Stimulated activated CD4-positive, alpha-beta T cell treated with anti-CD3 and anti-CD28 coated beads, TNF-alpha, amount 100 ng/mL, for 24 hours (primary cell): ENCODE data around the gene WDR12.
"Not testable (repeated sequence)": the region's sequence is repeated elsewhere in the genome, so short reads cannot be mapped to it uniquely, and the experiment has no call there.

ENCODE experiments used
- DNase-seq, 3 experiments: peaks; one replicate each; pipeline ENCODE4 v3.0.0-alpha.2; 2020; ENCODE audit warnings: low read depth in 3 of 3

Gene WDR12

GRCh38 chr2:202911512-202912341, at the start of gene WDR12, which contains the start of gene CARF:
Gene WDR12 (minus strand): TSS chr2:202911673. CDS start chr2:202911476, 197 bp downstream.
Gene CARF (plus strand): TSS chr2:202912275. CDS start chr2:202941903, 29,628 bp downstream.
- DNase-seq, result peak; percentile 78 to 90 (median 82)

GRCh38 chr2:202960524-202960923, 49.1 kb upstream of the WDR12 start:
- no peak for DNase-seq

DNA sequence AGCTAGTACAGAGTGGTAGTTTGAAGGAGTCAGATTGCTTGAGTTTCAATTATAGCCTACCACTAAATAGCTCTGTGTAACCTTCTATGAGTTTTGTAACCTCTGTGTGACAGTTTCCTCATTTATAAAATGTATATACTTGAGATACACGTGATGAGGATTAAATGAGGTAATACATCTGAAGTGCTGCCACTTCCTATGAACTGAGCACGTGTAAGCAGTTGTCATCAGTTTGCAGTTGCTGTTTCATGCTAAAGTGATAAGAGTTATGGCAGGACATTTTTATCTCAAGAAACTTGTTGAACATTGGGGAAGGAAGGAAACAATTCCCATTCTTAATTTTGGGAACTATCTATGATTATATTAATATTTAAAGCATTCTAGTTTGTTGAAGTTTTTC, 39.1 kb upstream of the WDR12 start:
- no peak for DNase-seq

GRCh38 chr2:202949333-202949732, 37.9 kb upstream of the WDR12 start:
- not testable (repeated sequence) for DNase-seq

DNA sequence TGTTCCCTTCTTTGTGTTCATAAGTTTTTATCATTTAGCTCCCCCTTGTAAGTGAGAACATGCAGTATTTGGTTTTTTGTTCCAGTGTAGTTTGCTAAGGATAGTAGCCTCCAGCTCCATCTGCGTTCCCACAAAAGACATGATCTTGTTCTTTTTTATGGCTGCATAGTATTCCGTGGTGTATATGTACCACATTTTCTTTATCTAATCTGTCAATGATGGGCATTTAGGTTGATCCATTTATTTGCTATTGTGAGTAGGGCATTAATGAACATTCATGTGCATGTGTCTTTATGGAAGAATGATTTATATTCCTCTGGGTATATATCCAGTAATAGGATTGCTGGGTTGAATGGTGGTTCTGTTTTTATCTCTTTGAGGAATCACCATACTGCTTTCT, 34.0 kb upstream of the WDR12 start:
- DNase-seq, result no peak

DNA sequence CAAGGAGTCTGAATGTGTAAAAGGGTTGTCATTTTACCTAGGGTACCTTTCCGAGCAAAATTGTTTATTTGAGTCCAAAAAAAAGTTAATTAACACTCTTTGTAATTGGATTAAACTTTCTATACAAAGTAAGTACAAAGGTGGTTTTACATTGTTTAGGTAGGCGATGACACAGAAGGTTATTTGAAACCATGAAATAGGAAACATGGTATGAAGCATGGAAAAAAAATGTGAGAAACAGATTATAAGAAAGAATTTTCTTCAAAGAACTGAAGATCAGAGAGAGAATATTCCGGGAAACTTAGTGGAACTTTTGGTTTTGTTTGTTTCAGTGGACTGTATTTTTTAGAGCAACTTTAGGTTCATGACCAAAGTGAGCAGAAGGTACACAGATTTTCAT, 33.3 kb upstream of the WDR12 start:
- DNase-seq, result no peak

DNA sequence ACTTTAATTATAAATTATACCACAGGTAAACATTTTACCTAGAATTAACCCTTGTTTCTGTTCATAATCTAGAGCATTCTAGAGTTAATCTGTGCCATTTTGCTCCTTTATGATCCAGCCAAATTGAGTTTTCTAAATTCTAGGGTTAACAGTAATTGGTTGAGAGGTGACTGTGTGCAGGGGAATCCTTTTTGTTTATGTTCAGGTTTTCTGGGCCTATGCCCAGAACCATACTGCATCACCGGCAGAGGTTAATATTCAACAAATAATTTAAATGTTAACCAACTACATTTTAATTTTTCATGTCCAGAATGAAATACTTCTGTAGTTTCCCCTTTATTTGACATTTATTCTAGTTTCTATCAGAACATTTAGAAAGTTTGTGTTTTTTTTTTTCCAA, 32.9 kb upstream of the WDR12 start:
- DNase-seq, result no peak

DNA sequence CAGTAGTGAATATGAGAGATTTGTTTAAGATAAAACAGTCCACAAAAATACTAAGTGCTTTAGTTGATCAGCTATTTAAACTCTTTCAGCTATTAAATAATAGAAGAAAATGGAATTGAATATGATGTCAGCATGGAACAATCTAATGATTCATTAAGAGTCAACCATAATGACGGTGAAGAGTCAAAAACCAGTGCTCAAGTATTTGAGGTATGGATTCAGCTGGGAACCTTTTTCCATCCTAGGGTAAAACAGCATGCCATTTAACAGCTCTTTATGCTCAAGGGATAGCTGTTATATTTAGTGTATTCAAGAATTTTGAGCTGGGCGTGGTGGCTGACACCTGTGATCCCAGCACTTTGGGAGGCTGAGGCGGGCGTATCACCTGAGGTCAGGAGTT, 30.3 kb upstream of the WDR12 start:
- DNase-seq, result no peak

DNA sequence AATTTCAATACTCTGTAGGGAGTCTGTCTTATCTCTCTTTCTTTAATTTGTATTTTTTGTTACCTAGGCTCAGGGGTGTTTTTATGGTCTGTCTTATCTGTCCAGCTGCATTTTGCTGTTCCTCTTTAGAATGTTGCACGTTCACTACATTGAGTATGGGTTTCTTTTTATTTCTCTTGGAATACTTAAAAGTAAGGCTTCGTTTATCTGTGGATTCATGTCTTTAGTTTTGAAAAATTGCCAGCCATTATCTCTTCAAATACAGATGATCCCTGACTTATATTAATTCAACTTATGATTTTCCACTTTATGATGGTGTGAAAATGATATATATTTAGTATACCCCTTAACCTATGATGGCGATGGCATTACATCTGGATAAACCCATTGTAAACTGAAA, 27.5 kb upstream of the WDR12 start:
- no peak for DNase-seq

- DNase-seq, result no peak
These were observed 23.0 kb upstream of the WDR12 start for GRCh38 chr2:202934456-202934855.

GRCh38 chr2:202933958-202934357, 22.5 kb upstream of the WDR12 start:
- DNase-seq, result no peak

- no peak for DNase-seq
These were observed 21.7 kb upstream of the WDR12 start for GRCh38 chr2:202933139-202933510.

DNA sequence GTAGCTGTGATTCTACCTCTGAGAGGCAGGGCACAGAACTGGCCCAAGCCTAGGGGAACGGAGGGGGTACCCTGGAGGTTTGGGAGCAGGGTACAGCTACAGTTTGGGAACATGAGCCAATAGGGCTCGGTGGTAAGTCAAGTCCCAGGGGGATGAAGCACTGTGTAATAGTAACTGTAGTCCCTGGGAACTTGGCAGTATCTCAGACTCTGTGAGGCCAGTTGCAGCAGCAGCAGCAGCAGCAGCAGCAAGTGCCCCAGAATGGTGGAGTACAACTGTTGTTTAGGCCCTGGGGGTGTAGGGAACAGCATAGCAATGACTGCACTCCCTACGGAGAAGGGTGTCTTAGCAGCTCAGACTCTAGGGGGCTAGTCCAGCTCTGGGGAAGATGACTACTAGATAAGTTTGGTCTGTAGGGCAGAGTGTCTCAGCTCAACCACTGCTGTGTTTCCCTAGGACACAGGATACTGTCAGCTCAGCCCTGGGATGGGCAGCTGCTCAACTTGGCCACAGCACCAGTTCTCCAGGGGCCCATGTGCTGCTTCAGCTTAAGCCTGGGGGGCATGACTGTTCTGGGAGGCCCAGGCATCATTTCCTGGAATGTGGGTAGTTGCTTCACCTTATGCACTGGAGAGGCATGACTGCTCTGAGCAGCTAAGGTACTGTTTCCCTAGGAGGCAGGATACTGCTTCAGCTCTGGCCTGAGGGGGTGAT, 21.1 kb upstream of the WDR12 start:
- DNase-seq, result no peak

- no peak for DNase-seq
These were observed 7.4 kb upstream of the WDR12 start for GRCh38 chr2:202918860-202919259.

DNA sequence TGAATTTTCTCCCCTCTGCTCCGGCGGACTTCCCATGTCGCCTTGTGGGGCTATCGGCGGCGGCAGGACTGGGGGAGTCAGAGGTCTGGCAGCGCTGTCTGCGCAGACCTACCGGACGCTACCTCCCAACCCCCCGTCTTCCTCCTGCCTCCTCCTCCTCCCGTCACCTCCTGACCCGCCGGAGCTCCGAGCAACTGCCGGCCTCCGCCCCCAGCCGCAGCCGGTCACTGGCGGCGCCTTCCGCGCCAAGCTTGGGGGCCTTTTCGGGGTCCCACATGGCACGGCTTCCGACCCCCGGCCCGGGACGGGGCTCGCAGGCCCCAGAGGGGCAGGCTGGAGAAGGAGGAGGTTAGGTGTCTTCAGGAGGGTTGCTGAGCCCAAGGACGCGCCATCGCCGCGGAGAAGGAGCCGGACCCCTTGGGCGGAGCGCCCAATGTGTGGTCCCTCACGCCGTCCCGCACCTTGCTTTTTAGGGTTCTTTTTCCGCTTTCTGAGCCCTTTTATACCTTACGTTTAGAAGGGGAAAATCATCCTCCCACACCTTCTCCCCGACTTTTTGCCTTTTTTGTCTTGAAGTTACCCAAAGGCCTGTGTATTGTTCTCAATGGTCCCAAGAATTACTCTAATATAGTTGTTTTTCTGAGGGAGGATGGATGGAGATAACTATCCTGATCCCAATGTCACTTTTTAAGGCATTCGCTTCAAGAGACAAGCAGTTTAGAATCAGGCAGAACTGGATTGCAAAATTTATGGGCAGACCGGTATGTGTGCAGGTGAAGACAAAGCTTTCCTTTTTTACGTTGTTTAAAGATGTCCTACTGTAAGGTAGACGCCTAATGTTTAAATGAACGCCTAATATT, 1.1 kb upstream of the WDR12 start:
- DNase-seq, result not testable (repeated sequence)

GRCh38 chr2:202911203-202911511, 316 bp downstream of the WDR12 start:
- no peak for DNase-seq

DNA sequence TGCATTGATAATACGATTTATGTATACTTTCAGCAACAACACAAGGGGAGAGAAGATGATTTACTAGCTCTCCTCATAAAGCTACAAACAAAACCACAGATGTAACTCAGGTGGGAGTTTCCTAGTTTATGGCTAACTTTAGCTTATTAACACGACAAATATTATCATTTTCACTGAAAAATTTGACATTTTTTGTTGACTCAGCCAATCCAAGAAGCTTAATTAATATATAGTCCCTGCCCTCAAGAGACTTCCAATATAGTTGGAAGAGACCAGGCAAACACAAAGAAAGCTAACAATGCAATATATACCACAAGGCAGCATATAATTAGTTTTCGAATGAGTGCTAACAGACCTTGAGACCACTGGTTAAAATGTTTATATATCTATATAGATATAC, 775 bp downstream of the WDR12 start:
- no peak for DNase-seq

DNA sequence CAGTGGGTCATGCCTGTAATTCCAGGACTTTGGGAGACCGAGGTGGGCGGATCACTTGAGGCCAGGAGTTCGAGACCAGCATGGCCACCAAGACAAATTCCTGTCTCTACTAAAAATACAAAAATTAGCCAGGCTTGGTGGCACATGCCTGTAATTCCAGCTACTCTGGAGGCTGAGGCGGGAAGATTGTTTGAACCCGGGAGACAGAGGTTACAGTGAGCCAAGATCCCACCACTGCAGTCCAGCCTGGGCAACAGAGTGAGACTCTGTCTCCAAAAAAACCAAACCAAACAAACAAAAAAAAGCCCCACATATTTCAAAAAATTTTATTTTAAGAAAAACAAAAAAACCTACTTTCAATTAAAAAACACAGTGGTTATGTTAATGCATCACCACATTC, 1.2 kb downstream of the WDR12 start:
- not testable (repeated sequence) for DNase-seq

- no peak for DNase-seq
These were observed 1.9 kb downstream of the WDR12 start for GRCh38 chr2:202909394-202910192.

- no peak for DNase-seq
These were observed 3.3 kb downstream of the WDR12 start for GRCh38 chr2:202908186-202908585.

DNA sequence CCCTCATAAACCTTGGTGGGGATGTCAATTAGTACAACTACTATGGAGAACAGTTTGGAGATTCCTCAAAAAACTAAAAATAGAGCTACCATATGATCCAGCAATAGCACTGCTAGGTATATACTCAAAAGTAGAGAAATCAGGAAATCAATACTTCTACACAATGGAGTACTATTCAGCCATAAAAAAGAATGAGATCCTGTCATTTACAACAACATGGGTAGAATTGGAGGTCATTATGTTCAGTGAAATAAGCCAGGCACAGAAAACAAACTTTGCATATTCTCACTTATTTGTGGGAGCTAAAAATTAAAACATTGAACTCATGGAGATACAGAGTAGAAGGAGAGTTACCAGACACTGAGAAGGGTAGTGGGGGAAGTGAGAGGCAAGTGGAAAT, 6.0 kb downstream of the WDR12 start:
- not testable (repeated sequence) for DNase-seq

GRCh38 chr2:202885190-202885589, 26.3 kb downstream of the WDR12 start:
- no peak for DNase-seq
